ENCODE results near the gene ST14.

GRCh38 chr11:130170345-130170744 is 10.8 kb downstream of the ST14 start:
- TF ChIP-seq, protein P1, sequence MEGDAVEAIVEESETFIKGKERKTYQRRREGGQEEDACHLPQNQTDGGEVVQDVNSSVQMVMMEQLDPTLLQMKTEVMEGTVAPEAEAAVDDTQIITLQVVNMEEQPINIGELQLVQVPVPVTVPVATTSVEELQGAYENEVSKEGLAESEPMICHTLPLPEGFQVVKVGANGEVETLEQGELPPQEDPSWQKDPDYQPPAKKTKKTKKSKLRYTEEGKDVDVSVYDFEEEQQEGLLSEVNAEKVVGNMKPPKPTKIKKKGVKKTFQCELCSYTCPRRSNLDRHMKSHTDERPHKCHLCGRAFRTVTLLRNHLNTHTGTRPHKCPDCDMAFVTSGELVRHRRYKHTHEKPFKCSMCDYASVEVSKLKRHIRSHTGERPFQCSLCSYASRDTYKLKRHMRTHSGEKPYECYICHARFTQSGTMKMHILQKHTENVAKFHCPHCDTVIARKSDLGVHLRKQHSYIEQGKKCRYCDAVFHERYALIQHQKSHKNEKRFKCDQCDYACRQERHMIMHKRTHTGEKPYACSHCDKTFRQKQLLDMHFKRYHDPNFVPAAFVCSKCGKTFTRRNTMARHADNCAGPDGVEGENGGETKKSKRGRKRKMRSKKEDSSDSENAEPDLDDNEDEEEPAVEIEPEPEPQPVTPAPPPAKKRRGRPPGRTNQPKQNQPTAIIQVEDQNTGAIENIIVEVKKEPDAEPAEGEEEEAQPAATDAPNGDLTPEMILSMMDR (conservative IDR thresholded peaks at IDR 0.05; ENCODE audit: low read depth, low read length) = no peak
- TF ChIP-seq EZH2 (IDR thresholded peaks at IDR 0.05; ENCODE audit: borderline replicate concordance, low read depth, low read length, poor library complexity, severe bottlenecking) = no peak
